ENCODE results near the gene MYOM1.
"Not testable (repeated sequence)": the region's sequence is repeated elsewhere in the genome, so short reads cannot be mapped to it uniquely, and the experiment has no call there.

MYOM1 gene

DNA sequence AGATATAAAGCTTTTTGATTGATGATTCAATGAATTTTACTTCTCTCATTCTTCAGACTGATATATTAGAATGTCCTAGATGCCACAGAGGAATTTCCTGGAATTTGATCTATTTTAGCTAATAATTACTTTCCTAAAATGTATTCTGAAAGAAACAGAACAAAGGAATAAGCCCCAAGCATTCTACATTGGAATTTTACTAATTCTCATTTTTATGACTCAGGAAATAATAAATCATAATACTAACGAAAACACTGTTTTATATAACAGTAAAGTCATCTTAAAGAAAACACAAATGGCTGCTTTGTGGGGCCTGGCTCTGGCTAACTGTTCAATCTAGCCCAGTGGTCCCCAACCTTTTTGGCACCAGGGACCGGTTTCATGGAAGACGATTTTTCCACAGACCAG is 138.2 kb downstream of the MYOM1 start:
- no peak for DNase-seq (ENCODE audit: low spot score)
- H3K27ac ChIP-seq: no peak overlapping the region
- CTCF ChIA-PET: no interaction called here
- TF ChIP-seq, protein P1, sequence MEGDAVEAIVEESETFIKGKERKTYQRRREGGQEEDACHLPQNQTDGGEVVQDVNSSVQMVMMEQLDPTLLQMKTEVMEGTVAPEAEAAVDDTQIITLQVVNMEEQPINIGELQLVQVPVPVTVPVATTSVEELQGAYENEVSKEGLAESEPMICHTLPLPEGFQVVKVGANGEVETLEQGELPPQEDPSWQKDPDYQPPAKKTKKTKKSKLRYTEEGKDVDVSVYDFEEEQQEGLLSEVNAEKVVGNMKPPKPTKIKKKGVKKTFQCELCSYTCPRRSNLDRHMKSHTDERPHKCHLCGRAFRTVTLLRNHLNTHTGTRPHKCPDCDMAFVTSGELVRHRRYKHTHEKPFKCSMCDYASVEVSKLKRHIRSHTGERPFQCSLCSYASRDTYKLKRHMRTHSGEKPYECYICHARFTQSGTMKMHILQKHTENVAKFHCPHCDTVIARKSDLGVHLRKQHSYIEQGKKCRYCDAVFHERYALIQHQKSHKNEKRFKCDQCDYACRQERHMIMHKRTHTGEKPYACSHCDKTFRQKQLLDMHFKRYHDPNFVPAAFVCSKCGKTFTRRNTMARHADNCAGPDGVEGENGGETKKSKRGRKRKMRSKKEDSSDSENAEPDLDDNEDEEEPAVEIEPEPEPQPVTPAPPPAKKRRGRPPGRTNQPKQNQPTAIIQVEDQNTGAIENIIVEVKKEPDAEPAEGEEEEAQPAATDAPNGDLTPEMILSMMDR (conservative IDR thresholded peaks at IDR 0.05; ENCODE audit: low read depth): no peak
- POLR2A ChIA-PET (ENCODE audit: low non-redundant PET): no interaction called here

DNA sequence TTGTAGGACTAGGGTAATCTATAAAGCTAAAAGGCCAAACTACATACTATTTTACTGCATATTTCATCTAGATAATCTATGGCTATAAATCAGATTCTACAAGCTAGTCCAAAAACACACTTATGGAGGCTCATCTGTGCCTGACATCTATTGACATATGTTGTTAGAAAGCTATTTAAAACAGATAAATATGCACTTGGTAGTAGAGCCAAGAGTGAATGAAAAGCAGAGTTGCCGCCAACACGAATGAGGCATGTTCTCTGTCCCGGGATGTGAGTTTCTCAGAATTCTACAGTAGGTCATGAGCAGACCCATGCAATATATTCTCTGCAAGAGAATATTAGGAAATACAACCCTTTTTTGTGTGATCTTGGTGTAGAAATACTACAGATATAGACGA is 140.1 kb downstream of the MYOM1 start:
- no peak overlapping the region for H3K27ac ChIP-seq
- ChIA-PET CTCF (interaction anchor here (1.1 kb wide), 1 partner anchor 72 kb away, joined by 5 read pairs; no protein-coding TSS in a partner anchor), POLR2A (ENCODE audit: low non-redundant PET) (no interaction called here)
- no peak for DNase-seq (ENCODE audit: low spot score)
- TF ChIP-seq, protein P1 (conservative IDR thresholded peaks at IDR 0.05; ENCODE audit: low read depth): no peak

- CTCF ChIA-PET: interaction anchor here (1.0 to 1.4 kb wide), 2 partner anchors 13 to 171 kb away, joined by 3 read pairs; no protein-coding TSS in a partner anchor
- POLR2A ChIA-PET (ENCODE audit: low non-redundant PET): no interaction called here
- TF ChIP-seq, protein P1 (conservative IDR thresholded peaks at IDR 0.05; ENCODE audit: low read depth): no peak
- H3K27ac ChIP-seq: no peak overlapping the region
- DNase-seq (ENCODE audit: low spot score): no peak
Measured at GRCh38 chr18:3075491-3075890, 144.3 kb downstream of the MYOM1 start.

GRCh38 chr18:3074087-3074486 is 145.7 kb downstream of the MYOM1 start:
- no peak for DNase-seq (ENCODE audit: low spot score)
- CTCF ChIA-PET: interaction anchor here (0.6 kb wide), 1 partner anchor 1780 kb away, joined by 3 read pairs; no protein-coding TSS in a partner anchor
- TF ChIP-seq, protein P1 (conservative IDR thresholded peaks at IDR 0.05; ENCODE audit: low read depth): no peak
- no peak overlapping the region for H3K27ac ChIP-seq
- POLR2A ChIA-PET (ENCODE audit: low non-redundant PET): no interaction called here

- CTCF ChIA-PET: interaction anchor here (0.7 kb wide), 2 partner anchors 54 to 144 kb away, joined by 3 to 5 read pairs; no protein-coding TSS in a partner anchor
- POLR2A ChIA-PET (ENCODE audit: low non-redundant PET); DNase-seq (ENCODE audit: low spot score); H3K27ac ChIP-seq: not testable (repeated sequence)
Measured at GRCh38 chr18:3073353-3073752, 146.4 kb downstream of the MYOM1 start.

- DNase-seq (ENCODE audit: low spot score): no peak
- POLR2A ChIA-PET (ENCODE audit: low non-redundant PET): no interaction called here
- no peak overlapping the region for H3K27ac ChIP-seq
- CTCF ChIA-PET: interaction anchor here (0.6 to 1.5 kb wide), 3 partner anchors 8 to 498 kb away, joined by 3 to 4 read pairs (median 4); no protein-coding TSS in a partner anchor
- TF ChIP-seq, protein P1 (conservative IDR thresholded peaks at IDR 0.05; ENCODE audit: low read depth): no peak
Measured at GRCh38 chr18:3071676-3072075, 148.1 kb downstream of the MYOM1 start.

DNA sequence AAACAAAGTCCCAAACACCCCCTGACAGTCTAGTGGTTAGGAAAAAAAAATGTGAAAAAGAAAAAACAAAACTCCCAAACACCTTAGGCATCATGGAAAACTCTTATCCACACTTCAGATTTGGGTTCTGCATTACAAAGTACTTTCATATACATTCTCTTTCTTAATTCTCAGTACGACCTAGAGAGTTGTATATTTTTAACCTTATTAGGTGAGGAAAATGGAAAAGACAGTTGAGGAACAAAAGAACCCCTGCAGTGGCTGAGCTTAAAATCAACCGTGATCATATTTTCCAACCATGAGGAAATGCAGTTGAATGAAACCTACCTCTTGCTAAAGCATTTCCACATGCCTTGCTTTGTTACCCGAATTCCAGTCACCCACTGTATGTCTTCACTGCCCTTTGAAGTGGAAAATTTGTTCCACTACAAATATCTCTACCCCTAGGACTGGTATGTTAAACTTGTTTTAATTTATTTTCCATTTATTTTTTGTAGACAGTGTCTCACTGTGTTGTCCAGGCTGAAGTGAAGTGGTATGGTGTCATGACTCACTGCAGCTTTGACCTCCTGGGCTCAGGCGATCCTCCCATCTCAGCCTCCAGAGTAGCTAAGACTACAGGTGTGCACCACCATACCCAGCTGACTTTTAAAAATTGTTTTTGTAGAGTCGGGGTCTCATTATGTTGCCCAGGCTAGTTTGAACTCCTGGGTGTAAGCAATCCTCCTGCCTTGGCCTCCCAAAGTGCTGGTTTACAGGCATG is 149.9 kb downstream of the MYOM1 start:
- ChIA-PET CTCF (interaction anchor here (0.6 kb wide), 2 partner anchors 15 to 1262 kb away, joined by 3 to 6 read pairs; no protein-coding TSS in a partner anchor), POLR2A (ENCODE audit: low non-redundant PET) (no interaction called here)
- TF ChIP-seq, protein P1 (conservative IDR thresholded peaks at IDR 0.05; ENCODE audit: low read depth): no peak
- H3K27ac ChIP-seq: no peak overlapping the region
- no peak for DNase-seq (ENCODE audit: low spot score)

Data from RWPE1 (cell line).